ENCODE measurements around the gene CEP19.
"Not testable (repeated sequence)": the region's sequence is repeated elsewhere in the genome, so short reads cannot be mapped to it uniquely, and the experiment has no call there.

CEP19 gene

GRCh38 chr3:196711838-196712513 is at the start of gene CEP19, which contains the start of gene PIGX:
Gene CEP19, minus strand, starts transcription at chr3:196712250. Its CDS starts 3,593 bp downstream, at chr3:196708657.
Gene PIGX, plus strand, starts transcription at chr3:196712377.
- in situ Hi-C loops (cut with MboI; ENCODE audit: low sequenced_read_pairs), result no loop called here

- in situ Hi-C loops (cut with MboI; ENCODE audit: low sequenced_read_pairs), result no loop called here
Measured at GRCh38 chr3:196757876-196758739, 46.1 kb upstream of the CEP19 start.

GRCh38 chr3:196756732-196757131 is 44.7 kb upstream of the CEP19 start:
- in situ Hi-C loops (cut with MboI; ENCODE audit: low sequenced_read_pairs), result no loop called here

GRCh38 chr3:196754091-196754981 is 42.3 kb upstream of the CEP19 start:
- in situ Hi-C loops (cut with MboI; ENCODE audit: low sequenced_read_pairs), result no loop called here

GRCh38 chr3:196753201-196753600 is 41.2 kb upstream of the CEP19 start:
- in situ Hi-C loops (cut with MboI; ENCODE audit: low sequenced_read_pairs), result no loop called here

- in situ Hi-C loops (cut with MboI; ENCODE audit: low sequenced_read_pairs), result no loop called here
Measured at GRCh38 chr3:196749125-196749524, 37.1 kb upstream of the CEP19 start.

GRCh38 chr3:196743569-196743968 is 31.5 kb upstream of the CEP19 start:
- in situ Hi-C loops (cut with MboI; ENCODE audit: low sequenced_read_pairs), result not testable (repeated sequence)

- in situ Hi-C loops (cut with MboI; ENCODE audit: low sequenced_read_pairs), result no loop called here
Measured at GRCh38 chr3:196741249-196741889, 29.3 kb upstream of the CEP19 start.

GRCh38 chr3:196740481-196741248 is 28.6 kb upstream of the CEP19 start:
- in situ Hi-C loops (cut with MboI; ENCODE audit: low sequenced_read_pairs), result no loop called here

GRCh38 chr3:196739671-196740480 is 27.8 kb upstream of the CEP19 start, which contains the start of gene PAK2:
Gene PAK2, plus strand, starts transcription at chr3:196739857. Its CDS starts 42,790 bp downstream, at chr3:196782647.
- in situ Hi-C loops (cut with MboI; ENCODE audit: low sequenced_read_pairs), result no loop called here

GRCh38 chr3:196737655-196738054 is 25.6 kb upstream of the CEP19 start:
- in situ Hi-C loops (cut with MboI; ENCODE audit: low sequenced_read_pairs), result no loop called here

GRCh38 chr3:196736670-196737374 is 24.8 kb upstream of the CEP19 start:
- in situ Hi-C loops (cut with MboI; ENCODE audit: low sequenced_read_pairs), result no loop called here

- in situ Hi-C loops (cut with MboI; ENCODE audit: low sequenced_read_pairs), result no loop called here
Measured at GRCh38 chr3:196735751-196736150, 23.7 kb upstream of the CEP19 start.

GRCh38 chr3:196726788-196727675 is 15.0 kb upstream of the CEP19 start:
- in situ Hi-C loops (cut with MboI; ENCODE audit: low sequenced_read_pairs), result no loop called here

- in situ Hi-C loops (cut with MboI; ENCODE audit: low sequenced_read_pairs), result no loop called here
Measured at GRCh38 chr3:196721097-196721496, 9.0 kb upstream of the CEP19 start.

- in situ Hi-C loops (cut with MboI; ENCODE audit: low sequenced_read_pairs), result not testable (repeated sequence)
Measured at GRCh38 chr3:196717162-196717561, 5.1 kb upstream of the CEP19 start.
